Prostate gland (tissue), 2 donors: ENCODE data around the gene ANO3.

ENCODE experiments used
- POLR2AphosphoS5 ChIP-seq: sonication (generic); formaldehyde crosslinking; IDR thresholded peaks from one replicate; pipeline ENCODE4 v1.6.1; 2017; ENCODE audit warnings: antibody characterized with exemption
- TF ChIP-seq, protein P1 (sequence below), 4 experiments: fragments of 200-600 bp in 2 of 4; fragments of 450-650 bp in 2 of 4; sonication (generic) in 2 of 4; IDR thresholded peaks; 1 replicate in 3 of 4; 2 replicates in 1 of 4; pipeline ENCODE4 v1.5.1; 2016 to 2019; ENCODE audit warnings: antibody characterized with exemption in 4 of 4, mild to moderate bottlenecking in 2 of 4, moderate library complexity in 2 of 4

DNA sequence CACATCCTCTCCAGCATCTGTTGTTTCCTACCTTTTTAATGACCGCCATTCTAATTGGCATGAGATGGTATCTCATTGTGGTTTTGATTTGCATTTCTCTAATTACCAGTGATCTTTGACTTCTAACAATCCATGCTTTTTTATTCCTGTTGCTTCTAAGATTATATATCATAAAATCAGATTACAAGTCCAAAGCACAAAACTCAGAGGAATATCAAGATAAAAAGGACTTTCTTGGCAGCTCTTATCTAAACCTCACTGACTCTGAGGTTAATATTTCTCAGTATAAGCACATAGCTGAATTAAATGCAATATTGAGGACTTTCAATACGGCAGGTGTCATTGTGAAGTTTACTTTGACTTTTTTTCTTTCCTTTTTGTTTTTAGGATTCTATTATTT, 378.6 kb downstream of the ANO3 start:
- no peak for TF ChIP-seq POLR2AphosphoS5
- TF ChIP-seq, protein P1, sequence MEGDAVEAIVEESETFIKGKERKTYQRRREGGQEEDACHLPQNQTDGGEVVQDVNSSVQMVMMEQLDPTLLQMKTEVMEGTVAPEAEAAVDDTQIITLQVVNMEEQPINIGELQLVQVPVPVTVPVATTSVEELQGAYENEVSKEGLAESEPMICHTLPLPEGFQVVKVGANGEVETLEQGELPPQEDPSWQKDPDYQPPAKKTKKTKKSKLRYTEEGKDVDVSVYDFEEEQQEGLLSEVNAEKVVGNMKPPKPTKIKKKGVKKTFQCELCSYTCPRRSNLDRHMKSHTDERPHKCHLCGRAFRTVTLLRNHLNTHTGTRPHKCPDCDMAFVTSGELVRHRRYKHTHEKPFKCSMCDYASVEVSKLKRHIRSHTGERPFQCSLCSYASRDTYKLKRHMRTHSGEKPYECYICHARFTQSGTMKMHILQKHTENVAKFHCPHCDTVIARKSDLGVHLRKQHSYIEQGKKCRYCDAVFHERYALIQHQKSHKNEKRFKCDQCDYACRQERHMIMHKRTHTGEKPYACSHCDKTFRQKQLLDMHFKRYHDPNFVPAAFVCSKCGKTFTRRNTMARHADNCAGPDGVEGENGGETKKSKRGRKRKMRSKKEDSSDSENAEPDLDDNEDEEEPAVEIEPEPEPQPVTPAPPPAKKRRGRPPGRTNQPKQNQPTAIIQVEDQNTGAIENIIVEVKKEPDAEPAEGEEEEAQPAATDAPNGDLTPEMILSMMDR (IDR thresholded peaks at IDR 0.05): no peak
